NCI-H2171 treated with DMSO at 0.1 percent for 48 hours (cell line): ENCODE data around the gene CCDC170.

Experiments
- DNase-seq: peaks from one replicate; lab custom pipeline; 2025; lab: John Stamatoyannopoulos, UW

CCDC170 gene

DNA sequence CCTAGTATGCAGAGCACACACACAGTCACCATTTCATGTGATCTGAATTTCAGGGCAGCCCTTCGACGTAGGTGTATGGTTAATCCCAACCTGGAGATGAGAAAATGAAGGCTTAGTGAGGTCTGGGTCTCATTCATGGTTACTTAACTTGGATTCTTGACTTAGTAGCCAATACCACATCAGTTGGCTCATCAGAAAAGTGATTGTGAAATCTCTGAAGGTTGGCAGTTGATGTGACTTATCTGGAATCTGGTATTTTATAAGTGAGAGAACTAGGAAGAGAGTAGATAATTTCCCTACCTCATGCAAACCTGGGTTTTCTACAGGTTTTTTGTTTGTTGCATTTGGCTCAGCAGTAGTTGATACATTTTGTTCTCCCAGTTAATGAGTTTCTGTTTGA is 123.7 kb downstream of the CCDC170 start:
- DNase-seq, result no peak

DNA sequence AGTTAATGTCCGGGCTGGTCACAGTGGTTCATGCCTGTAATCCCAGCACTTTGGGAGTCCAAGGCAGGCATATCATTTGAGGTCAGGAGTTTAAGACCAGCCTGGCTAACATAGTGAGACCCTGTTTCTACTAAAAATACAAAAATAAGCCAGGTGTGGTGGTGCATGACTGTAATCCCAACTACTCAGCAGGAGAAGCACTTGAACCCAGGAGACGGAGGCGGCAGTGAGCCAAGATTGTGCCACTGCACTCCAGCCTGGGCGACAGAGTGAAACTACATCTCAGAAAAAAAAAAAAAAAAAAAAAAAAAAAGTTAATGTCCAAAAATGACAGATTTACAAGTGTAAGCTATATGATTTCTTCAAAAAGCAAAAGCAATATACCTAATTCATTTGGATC is 124.9 kb downstream of the CCDC170 start:
- no peak for DNase-seq

DNA sequence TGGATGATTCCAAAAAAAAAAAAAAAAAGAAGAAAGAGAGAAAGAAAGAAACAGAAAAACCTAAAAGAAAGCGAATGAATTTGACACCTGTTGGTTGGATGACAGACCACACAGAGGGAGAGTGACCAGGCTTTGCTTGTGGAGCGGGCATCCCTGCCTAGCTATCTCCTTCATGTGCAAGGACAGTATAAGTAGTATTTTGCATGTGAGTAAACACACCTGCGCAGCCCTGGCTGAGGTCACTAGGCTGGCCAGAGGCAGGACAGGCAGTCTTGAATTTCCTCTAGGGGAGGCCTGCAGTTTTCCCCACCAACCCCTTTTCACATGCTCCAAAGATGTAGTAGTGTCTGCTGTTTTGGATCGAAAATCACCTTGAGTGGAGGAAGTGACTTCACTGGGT is 126.4 kb downstream of the CCDC170 start:
- DNase-seq, result no peak

DNA sequence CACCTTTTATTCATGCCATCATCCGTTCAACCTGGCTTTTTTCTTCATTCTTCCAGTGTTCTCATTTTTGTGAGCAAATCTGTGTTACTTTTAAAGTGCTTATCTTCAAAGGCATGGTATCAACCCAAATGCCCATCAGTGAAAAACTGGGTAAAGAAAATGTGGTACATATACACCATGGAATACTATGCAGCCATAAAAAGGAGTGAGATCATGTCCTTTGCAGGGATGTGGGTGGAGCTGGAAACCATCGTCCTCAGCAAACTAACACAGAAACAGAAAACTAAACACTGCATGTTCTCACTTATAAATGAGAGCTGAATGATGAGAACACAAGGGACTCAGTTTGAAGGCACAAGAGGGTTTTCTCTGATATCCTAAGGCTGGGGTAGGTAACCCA is 130.3 kb downstream of the CCDC170 start:
- DNase-seq, result no peak

DNA sequence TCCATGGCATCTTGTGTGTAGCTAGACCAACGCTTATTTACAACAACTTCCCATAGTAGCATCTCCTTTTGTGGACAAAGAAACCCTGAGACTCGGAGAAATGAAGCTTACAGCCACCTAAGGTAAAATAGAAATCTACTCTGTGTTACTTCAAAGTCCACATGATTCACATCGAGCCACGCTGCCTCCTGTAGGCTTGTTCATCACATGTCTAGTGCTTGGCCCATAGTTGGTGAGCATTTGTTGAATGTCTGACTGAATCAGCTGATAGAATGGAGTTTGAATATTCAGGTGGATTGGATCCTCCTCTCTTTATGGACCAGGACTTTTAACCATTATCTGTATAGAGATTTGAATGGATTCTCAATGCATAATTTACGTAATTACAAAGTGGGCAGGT is 130.7 kb downstream of the CCDC170 start:
- no peak for DNase-seq

DNA sequence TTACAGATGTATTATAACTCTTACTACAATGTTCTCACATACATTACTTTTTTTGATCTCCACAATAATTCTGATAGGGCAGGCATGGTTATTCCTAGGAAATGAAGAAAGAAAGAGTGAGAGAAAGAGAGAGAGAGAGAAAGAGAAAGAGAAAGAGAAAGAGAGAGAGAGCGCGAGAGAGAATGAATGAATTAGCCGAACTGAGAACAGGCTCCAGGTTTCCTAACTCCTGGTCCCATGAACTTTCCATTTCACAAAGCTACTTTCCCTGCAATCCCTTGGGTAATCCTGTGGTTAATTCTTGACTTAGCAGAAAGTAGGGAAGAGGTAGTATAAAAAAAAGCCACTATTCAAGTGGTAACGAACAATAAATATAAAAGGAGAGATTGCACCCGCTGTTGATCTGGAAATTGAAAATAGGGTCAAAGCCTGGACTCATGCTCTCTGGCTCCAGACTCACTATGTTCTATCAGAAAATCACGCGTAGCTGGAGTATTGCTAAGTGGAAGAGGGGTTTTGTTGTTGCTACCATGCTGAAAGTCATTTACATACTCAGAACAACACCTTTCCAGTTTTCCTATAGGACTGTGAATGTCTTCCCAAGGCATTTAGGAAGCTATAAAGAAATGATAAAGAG is 131.2 kb downstream of the CCDC170 start:
- no peak for DNase-seq

DNA sequence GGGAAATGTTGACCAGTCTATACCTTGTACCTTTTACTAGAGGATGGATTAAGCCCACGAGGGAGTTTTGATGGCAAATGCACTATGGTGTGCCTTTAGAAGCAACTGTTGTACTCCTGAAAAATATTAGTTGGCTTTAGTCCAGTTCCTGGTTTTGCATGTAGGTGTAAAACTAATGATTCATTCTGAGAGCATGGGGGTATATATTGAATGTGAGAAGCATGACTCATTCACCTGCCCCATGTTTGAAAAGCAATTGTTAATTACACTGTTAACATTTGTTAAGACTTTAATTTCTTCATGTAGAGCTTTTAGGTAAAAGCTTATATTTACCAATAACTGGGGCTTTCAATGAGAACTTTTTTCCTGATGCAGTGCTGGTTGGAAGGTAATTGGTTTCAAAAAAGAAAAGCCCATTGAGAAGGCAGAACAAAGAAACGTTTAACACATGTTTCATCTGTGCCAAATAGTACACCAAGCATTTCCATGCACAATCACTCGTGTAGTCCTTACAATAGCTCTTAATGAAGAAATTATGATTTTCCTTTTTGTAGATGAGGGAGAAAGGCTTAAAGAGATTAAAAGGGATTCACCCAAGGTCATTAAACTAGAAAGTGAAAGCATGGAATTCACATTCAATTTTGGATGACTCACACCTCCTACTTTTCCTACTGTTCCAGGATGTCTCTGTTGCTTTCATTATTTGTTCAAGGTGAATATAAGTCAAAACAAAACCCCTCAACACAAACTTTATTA is 134.1 kb downstream of the CCDC170 start:
- DNase-seq, result no peak

DNA sequence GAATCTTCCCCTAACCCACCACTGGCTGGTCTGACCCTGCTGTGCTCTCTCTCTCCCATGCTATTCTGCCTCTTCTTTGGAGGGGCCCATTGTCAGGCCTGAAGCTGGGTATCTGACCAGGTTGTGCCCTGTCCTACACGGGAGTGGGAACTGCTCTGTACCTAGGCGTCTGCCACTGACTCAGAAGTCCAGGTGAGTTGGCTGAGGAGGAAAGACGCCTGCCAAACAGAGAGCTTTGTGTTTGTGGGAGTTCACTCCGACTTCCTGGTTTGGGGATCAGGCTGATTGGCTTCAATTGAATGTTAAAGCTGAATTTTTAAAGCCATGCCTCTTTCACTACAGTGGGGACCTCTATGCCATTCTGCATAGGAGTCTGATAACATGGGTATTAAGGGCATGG is 136.0 kb downstream of the CCDC170 start:
- no peak for DNase-seq

DNA sequence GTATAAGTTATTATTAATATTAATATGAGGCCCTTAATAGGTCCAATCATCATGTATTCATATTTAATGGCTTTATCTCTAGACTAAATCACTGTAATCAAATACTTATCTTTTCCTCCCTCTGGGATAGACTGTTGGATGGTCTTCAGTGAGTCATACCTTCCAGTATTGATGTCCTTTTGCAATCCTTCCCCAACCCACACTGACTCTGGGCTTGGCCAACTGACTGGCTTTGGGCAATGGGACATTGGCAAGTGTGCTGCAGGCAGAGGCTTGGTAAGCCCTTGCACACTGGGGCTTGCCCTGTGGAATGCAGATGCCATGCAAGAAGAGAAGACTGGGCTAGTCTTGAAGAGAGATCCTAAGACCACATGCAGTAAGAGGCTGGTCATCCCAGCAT is 136.6 kb downstream of the CCDC170 start:
- no peak for DNase-seq

DNA sequence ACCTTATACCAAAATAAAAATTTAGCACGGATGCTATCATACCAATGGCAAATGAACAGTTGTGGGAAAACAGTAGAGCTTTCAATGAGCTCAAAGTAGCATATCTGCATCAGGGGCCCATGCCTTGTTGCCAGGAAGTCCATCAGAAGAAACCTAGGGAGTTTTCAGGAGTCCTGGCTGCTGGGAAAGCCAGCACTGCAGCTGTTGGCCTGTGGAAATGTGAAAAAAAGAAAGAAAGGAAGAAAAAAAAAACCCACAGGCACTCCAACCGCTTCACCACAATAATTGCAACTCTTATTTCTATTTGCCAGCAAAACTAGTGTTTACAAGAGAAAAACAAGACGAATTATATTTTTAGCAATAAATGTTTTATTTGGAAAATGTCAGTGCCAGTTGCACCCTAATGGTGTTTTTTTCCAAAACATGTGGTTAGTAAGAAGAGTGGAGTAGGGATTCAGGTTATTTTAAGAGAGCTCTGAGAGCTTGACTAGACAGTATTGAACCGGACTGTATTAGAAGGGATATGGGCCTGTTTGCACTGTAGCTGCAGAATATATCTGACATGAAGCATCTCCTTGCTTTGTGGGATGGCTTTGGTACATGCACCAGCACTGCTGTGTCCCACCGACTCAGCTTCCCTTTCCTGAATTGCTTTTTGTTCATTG is 137.3 kb downstream of the CCDC170 start:
- DNase-seq, result no peak

DNA sequence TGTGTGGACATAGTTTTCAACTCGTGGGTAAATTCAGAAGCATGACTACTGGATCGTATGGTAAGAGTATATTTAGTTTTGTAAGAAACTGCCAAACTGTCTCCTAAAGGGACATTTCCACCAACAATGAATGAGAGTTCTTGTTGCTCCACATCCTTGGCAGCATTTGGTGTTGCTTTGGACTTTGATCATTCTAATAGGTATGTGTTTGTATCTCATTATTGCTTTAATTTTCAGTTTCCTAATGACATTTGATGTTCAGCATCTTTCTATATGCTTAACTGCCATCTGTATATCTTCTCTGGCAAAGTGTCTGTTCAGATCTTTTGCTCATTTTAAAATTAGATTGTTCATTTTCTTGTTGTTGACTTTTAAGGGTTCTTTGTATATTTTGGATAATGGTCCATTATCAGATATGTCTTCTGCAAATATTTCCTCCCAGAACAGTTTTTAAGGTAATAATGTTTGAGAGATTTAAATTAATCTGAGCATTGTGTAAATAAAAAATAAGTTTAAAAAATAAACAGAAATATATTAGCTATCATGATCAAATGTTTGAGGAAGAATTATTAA is 138.7 kb downstream of the CCDC170 start:
- no peak for DNase-seq

DNA sequence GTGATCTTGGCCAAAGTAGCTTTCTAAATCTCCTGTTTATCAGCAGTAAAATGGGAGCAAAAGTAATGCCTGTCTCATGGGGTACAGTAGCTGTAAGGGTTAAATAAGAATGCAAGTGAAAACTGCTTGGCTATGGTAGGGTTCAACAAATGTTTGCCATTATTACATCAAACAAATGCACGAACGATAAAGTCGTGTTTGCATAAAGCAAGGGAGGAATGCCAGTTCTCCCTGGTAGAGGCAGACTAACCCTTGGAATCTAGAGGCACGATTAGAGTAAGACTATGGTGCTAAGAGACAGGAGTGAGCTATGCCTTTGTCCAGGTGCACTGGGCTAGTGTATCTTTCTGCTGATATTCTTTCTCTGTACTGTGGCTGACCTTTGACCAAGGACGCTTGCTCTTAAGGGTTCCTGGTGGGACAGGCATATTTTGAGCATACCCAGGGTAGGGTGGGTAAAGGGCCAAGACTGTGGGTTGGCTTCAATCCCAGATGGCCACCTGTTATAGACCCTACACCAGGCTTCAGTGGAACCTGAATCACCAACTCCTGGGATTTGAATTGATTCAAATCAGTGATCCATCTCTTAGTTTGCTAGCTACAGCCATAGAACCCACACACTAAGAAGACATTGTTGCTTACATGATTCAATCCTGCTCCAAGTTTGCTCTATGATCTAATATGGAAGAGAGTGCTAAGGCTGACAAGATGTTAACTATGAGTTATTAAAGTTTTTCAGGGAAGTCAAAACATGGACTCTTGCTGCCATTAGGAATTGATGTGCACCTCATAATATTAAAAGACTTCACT is 139.9 kb downstream of the CCDC170 start:
- DNase-seq, result no peak

DNA sequence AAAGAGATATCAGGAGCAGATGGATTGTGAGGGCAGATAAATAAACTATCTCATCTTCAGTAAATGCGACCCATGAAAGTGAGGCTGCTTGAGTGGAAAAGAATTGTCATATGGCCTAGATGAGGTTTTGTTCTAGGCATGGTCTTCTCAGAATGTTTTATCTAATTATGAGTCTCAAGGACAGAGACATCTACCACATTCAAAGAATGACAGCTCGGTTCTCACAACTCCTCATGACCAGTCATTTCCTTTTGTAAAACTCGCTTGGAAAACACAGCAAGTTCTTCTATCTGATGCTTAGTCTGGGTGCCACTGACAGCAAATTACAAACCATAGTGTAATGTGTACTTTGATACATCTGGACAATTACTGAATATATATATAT is 140.5 kb downstream of the CCDC170 start:
- no peak for DNase-seq

DNA sequence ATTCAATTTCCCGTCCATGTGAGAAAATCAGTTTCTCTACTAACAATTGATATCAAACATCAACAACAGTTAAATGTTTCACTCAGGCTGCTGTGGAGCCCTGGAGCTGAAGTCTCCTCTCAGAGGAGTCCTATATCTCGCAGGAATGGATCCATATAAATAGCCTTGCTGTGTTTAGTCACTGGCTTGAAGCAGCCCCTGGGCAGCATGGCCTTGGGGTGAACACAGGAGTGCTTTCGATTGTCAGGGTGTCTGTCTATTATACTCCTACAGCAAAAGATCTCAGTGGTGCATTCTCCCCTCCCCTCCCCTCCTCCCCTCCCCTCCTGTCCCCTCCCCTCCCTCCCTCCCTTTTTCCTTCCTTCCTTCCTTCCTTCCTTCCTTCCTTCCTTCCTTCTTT is 141.9 kb downstream of the CCDC170 start:
- DNase-seq, result no peak

DNA sequence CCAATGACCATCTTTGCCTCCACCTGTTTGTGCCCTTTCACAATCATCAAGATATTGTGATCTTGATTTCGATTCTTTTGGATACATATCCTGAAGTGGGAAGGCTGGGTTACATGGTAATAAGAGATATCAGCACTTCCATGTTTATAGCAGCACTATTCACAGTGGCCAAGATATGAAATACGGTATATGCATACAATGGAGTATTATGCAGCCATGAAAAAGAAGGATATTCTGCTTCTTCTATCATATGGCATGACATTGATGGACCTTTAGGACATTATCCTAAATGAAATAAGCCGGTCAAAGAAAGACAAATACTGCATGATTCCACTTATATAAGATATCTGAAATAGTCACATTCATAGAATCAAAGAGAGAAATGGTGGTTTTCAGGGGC is 144.0 kb downstream of the CCDC170 start:
- no peak for DNase-seq

DNA sequence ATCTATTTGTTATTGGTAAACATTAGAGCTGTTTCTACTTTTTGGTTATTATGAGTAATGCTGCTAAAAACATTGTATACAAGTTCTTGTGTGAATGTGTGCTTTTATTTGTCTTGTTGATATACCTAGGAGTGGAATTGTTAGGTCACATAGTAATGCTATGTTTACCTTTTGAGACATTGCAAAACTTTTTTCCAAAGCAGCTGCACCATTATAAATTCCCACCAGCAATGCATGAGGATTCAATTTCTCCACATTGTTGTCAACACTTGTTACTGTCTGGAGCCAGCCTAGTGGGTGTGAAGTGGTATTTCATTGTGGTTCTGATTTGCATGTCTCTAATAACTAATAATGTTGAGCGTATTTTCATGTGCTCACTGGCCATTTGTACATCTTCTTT is 145.9 kb downstream of the CCDC170 start:
- no peak for DNase-seq

DNA sequence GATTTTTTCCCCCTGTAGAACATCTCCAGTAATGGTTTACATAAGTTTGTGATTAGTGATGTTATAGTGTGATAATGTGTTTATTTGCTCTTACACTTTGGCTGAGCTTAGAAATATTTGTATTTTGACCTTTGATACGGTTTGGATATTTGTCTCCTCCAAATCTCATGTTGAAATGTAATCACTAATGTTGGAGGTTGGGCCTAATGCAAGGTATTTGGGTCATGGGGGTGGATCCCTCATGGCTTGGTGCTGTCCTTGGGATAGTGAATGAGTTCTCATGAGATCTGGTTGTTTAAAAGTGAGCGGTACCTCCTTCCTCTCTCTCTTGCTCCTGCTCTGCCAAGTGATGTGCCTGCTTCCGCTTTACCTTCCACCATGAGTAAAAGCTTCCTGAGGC is 147.2 kb downstream of the CCDC170 start:
- DNase-seq, result no peak

DNA sequence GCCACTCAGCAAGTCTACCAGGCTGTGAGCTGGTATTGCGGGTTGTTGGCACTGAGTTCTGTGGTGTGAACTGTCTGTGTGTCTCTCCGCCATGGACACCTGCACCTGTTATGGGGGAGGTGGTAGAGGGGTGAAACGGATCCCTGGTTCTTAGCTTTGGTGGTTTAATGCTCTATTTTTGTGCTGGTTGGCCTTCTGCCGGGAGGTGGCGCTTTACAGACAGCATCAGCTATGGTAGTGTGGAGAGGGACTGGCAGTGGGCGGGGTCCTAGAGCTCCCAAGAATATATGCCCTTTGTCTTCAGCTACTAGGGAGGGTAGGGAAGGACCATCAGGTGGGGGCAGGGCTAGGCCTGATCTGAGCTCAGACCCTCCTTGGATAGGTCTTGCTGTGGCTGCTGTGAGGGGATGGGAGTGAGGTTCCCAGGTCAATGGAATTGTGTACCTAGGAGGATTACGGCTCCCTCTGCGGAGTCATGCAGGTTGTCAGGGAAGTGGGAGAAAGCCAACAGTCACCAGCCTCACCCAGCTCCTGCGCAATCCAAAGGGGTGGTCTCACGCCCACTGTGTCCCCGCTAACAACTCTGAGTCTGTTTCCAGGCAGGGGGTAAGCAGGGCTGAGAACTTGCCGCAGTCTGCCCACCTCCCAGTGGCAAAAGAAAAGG is 154.3 kb downstream of the CCDC170 start:
- no peak for DNase-seq

DNA sequence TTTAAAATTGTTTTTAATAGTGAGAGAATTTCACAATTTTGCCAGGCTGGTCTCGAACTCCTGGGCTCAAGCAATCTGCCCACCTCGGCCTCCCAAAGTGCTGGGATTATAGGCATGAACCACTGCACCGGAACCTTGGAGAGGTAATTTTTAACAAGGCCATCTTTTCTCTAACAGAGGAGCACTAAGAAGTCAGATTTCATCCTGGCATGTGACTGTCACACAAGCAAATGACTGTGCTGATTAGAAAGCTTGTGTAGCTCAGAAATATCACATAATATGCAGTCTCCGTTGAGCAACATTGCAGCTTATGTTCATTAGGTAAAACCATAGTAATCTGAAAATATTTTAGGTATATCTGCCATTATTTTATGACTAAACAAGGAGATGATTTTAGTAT is 156.0 kb downstream of the CCDC170 start:
- DNase-seq, result no peak

DNA sequence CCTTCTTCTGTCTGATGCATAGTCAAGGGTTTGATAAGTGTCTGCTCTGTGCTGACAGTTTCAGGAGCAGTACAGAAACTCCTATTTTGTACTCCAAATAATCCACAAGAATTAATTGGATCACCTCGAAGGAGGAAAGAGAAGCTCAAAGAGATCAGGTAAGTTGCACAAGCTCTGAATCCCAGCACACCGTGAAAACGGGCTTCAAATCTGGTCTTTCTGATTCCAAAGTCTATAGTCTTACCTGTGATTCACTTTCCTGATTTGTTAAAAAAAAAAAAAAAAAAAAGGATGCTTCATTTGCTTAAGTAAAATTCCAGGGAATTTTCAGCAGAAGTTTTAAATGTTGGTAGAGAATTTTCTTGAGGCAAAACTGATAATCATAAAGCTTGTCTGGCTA is 157.8 kb downstream of the CCDC170 start:
- no peak for DNase-seq

DNA sequence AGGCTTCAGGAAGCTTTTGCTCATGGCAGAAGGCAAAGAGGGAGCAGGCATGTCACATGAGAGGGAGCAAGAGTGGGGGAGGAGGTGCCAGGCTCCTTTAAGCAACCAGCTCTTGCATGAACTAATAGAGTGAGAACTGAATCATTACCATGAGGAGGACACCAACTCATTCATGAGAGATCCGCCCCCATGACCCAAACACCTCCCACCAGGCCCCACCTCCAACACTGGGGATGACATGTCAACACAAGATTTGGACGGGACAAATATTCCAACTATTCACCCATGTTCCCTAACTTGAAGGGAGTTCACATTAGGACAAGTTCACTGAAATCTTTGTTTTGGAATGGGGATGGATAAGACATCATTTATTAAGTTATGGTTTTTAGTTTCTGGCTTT is 158.5 kb downstream of the CCDC170 start:
- no peak for DNase-seq

DNA sequence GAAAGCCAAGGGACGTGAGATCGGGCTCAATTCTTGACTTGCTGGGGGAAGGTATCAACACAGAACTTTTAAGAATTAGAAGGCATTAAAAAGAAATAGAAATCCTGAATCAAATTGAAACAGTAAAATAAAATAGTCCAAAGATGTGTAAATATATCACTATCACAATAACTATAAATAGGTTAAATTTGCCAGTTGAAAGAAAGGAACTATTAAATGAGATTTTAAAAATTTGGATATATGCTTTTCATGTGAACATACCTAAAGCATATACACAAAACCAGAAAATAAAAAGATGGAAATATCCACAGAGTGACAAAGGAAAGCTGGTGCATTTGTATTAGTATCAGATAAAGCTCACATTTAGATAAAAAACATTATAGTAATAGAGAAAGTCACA is 161.3 kb downstream of the CCDC170 start:
- no peak for DNase-seq
